Mesenchymal stem cell (in vitro differentiated cells and primary cell): Measurements from ENCODE around the gene ZBTB46.
"Not testable (repeated sequence)": the region's sequence is repeated elsewhere in the genome, so short reads cannot be mapped to it uniquely, and the experiment has no call there.

Experiments
- DNase-seq: peaks from one replicate; pipeline ENCODE4 v3.0.0-alpha.2; 2013
- H2AFZ ChIP-seq: one replicate; pipeline ENCODE4 v1.6.1; 2013; ENCODE audit warnings: low read depth, mild to moderate bottlenecking, control low read depth, inconsistent platforms, low read length, moderate library complexity
- H2AK5ac ChIP-seq: 2 replicates; pipeline ENCODE4 v1.6.1; 2013; ENCODE audit warnings: low read length, moderate library complexity, mild to moderate bottlenecking, inconsistent platforms; ENCODE audit not compliant: severe bottlenecking
- H2BK120ac ChIP-seq: one replicate; pipeline ENCODE4 v1.6.1; 2013; ENCODE audit warnings: low read depth, mild to moderate bottlenecking, inconsistent platforms, low read length, moderate library complexity
- H2BK12ac ChIP-seq, 2 experiments: one replicate each; pipeline ENCODE4 v1.6.1; 2013; ENCODE audit warnings: inconsistent platforms in 2 of 2, low read length in 2 of 2, mild to moderate bottlenecking in 2 of 2, moderate library complexity in 2 of 2, control low read depth in 1 of 2
- H2BK15ac ChIP-seq: one replicate; pipeline ENCODE4 v1.6.1; 2013; ENCODE audit warnings: mild to moderate bottlenecking, low read depth, inconsistent platforms; ENCODE audit not compliant: poor library complexity, severe bottlenecking
- H2BK5ac ChIP-seq: 2 replicates; pipeline ENCODE4 v1.6.1; 2013; ENCODE audit warnings: low read depth, mild to moderate bottlenecking, low read length, control low read depth, inconsistent platforms; ENCODE audit not compliant: poor library complexity, severe bottlenecking
- H3K14ac ChIP-seq, 2 experiments: one replicate each; pipeline ENCODE4 v1.6.1; 2013; ENCODE audit warnings: inconsistent platforms in 2 of 2, low read length in 2 of 2, control low read depth in 1 of 2, mild to moderate bottlenecking in 1 of 2, moderate library complexity in 1 of 2
- H3K18ac ChIP-seq, 2 experiments: one replicate each; pipeline ENCODE4 v1.6.1; 2013; ENCODE audit warnings: inconsistent platforms in 2 of 2, low read length in 2 of 2, control low read depth in 1 of 2, low read depth in 1 of 2, mild to moderate bottlenecking in 1 of 2
- H3K23ac ChIP-seq, 2 experiments: one replicate each; pipeline ENCODE4 v1.6.1; 2013; ENCODE audit warnings: inconsistent platforms in 2 of 2, low read length in 2 of 2, mild to moderate bottlenecking in 2 of 2, moderate library complexity in 2 of 2, control low read depth in 1 of 2
- H3K27ac ChIP-seq: 2 replicates; pipeline ENCODE4 v1.5.1; 2013; ENCODE audit warnings: mild to moderate bottlenecking, moderate library complexity, low read length, control low read depth, inconsistent platforms; ENCODE audit not compliant: poor library complexity, severe bottlenecking
- H3K27me3 ChIP-seq, 2 experiments: 2 replicates each; pipeline versions ENCODE4 v1.6.1 to v1.7.0; 2013; ENCODE audit warnings: low read length in 2 of 2, mild to moderate bottlenecking in 2 of 2, moderate library complexity in 2 of 2, control low read depth in 1 of 2, inconsistent platforms in 1 of 2; ENCODE audit not compliant: control insufficient read depth in 1 of 2, insufficient read depth in 1 of 2
- H3K36me3 ChIP-seq, 2 experiments: 2 replicates each; pipeline versions ENCODE4 v1.6.1 to v1.7.0; 2013; ENCODE audit warnings: low read length in 2 of 2, control low read depth in 1 of 2, inconsistent platforms in 1 of 2, low read depth in 1 of 2, mild to moderate bottlenecking in 1 of 2; ENCODE audit not compliant: insufficient read depth in 2 of 2, control insufficient read depth in 1 of 2
- H3K4ac ChIP-seq, 2 experiments: one replicate each; pipeline ENCODE4 v1.6.1; 2013; ENCODE audit warnings: inconsistent platforms in 2 of 2, low read length in 2 of 2, mild to moderate bottlenecking in 2 of 2, moderate library complexity in 2 of 2, control low read depth in 1 of 2, low read depth in 1 of 2
- H3K4me1 ChIP-seq: 2 replicates; pipeline ENCODE4 v1.6.1; 2013; ENCODE audit warnings: low read depth, low read length, control low read depth; ENCODE audit not compliant: control insufficient read depth, insufficient read depth
- H3K4me2 ChIP-seq: 2 replicates; pipeline ENCODE4 v1.6.1; 2013; ENCODE audit warnings: low read length, mild to moderate bottlenecking, inconsistent platforms; ENCODE audit not compliant: poor library complexity, severe bottlenecking
- H3K4me3 ChIP-seq, 2 experiments: 2 replicates each; pipeline versions ENCODE4 v1.5.1 to v1.7.0; 2013; ENCODE audit warnings: low read length in 2 of 2, mild to moderate bottlenecking in 2 of 2, control low read depth in 1 of 2, low read depth in 1 of 2; ENCODE audit not compliant: insufficient read depth in 1 of 2
- H3K79me1 ChIP-seq: replicated peaks from 2 replicates; pipeline ENCODE4 v1.6.1; 2013; ENCODE audit warnings: mild to moderate bottlenecking, control low read depth, low read length, inconsistent platforms; ENCODE audit not compliant: poor library complexity, severe bottlenecking
- H3K9ac ChIP-seq: 2 replicates; pipeline ENCODE4 v1.7.0; 2013; ENCODE audit warnings: mild to moderate bottlenecking, low read length, moderate library complexity
- H3K9me3 ChIP-seq: 2 replicates; pipeline ENCODE4 v1.7.0; 2013; ENCODE audit warnings: mild to moderate bottlenecking, low read length; ENCODE audit not compliant: control insufficient read depth
- H4K8ac ChIP-seq: one replicate; pipeline ENCODE4 v1.6.1; 2013; ENCODE audit warnings: inconsistent platforms, mild to moderate bottlenecking, low read length, moderate library complexity
- H4K91ac ChIP-seq: one replicate; pipeline ENCODE4 v1.6.1; 2013; ENCODE audit warnings: mild to moderate bottlenecking, low read length, inconsistent platforms
- WGBS: methylation state at CpG from one replicate; pipeline ENCODE4 v1.1.7; 2013; ENCODE audit warnings: mixed read lengths; 5-methylcytosine and 5-hydroxymethylcytosine counted together

ZBTB46 gene

DNA sequence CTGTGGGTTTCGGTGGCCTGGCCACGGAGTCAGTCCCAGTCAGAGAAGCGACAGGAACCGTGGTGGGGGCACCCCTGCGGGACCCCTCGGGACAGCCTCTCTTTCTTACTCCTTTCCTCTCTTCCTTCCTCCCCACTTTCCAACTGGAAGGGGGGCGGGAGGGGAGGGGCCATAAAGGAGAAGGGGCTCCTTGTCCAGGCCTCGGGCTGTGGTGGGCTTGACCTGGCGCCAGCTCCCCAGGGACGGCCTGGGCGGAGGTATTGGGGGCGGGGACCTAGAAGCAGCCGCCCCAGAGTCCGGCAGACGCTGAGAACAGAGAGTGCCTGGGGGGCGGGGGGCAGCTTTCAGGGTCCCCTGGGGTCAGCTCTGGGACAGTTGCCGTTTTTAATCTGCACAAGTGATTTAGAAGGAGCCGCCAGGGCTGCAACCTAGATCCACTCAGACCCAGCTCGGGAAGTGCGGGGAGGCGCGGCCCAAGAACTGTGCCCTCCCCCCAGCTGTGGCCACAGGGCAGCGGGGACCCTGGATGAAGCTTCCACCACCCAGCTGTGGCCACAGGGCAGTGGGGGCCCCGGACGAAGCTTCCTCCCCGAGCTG, 23.8 kb upstream of the ZBTB46 start:
- Histone ChIP-seq H3K9me3 (no peaks in the 10 kb centered on the region), H2BK15ac (peak overlapping the region; percentile 96), H3K27me3 (peaks cover 0 to 48% of the 10 kb centered on the region in 2 experiments), H3K9ac (peak overlapping the region; percentile 32), H4K91ac (peak overlapping the region; percentile 100), H2AK5ac (peak overlapping the region; percentile 95), H2AFZ (peak overlapping the region; percentile 59), H3K79me1 (peaks cover 2% of the 10 kb centered on the region), H4K8ac (peak overlapping the region; percentile 97), H2BK5ac (no peak overlapping the region), H3K23ac (peak overlapping the region in 1 of 2 experiments; percentile 84), H2BK12ac (peak overlapping the region; percentile 60 to 99), H3K4me3 (peak overlapping the region in 1 of 2 experiments; percentile 41), H3K18ac (peak overlapping the region; percentile 79 to 99), H3K4me1 (peaks cover 58% of the 10 kb centered on the region), H3K14ac (peak overlapping the region in 1 of 2 experiments; percentile 92), H3K4ac (peak overlapping the region; percentile 90 to 97), H3K27ac (no peak overlapping the region), H3K4me2 (peak overlapping the region; percentile 55), H2BK120ac (peak overlapping the region; percentile 97), H3K36me3 (no peaks in the 10 kb centered on the region)
- 15% methylated on average over 21 of the region's 26 CpGs for WGBS
- DNase-seq, result no peak

DNA sequence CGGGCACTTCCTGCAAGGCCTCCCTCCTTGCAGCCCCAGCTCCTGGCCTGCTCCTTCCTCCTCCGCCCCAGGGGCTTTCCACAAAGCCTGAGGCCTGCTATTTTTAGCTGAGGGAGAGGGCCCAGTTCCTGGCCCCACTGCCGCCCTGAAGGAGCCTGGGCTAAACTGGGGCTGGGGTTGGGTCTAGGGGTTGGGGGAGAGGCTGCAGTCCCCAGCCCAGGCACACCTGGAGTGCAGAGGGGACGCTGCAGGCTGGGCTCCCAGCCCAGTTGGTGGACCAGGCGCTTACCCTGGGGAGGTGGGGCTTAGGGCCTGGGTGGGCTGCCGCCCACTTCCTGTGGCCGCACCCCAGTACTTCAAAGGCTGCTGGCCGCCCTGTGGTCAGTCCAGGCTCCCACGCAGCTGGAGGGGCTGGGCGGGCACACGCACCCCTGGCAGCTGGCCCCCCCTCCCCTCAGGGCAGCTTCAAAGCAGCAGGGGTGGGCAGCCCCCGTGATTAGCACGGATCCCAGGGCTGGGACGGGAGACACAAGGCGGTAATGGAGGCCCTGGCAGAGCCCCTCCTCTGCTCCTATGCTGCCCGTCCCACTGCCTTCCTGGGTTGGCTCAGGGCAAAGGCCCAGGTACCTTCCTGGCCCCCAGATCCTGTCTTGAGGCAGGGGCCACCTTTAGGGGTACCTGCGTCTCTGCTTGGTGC, 23.2 kb upstream of the ZBTB46 start:
- Histone ChIP-seq H2AK5ac (peak overlapping the region; percentile 95), H3K27me3 (peaks cover 0 to 48% of the 10 kb centered on the region in 2 experiments), H3K4me3 (peak overlapping the region in 1 of 2 experiments; percentile 24), H4K91ac (peak overlapping the region; percentile 100), H2BK12ac (peak overlapping the region; percentile 60 to 99), H2AFZ (peak overlapping the region; percentile 39), H2BK120ac (peak overlapping the region; percentile 97), H3K36me3 (no peaks in the 10 kb centered on the region), H3K4ac (peak overlapping the region; percentile 69 to 97), H3K14ac (peak overlapping the region; percentile 45 to 80), H3K4me1 (peaks cover 53% of the 10 kb centered on the region), H2BK5ac (no peak overlapping the region), H2BK15ac (peak overlapping the region; percentile 77), H3K79me1 (no peaks in the 10 kb centered on the region), H4K8ac (peak overlapping the region; percentile 97), H3K9ac (no peak overlapping the region), H3K18ac (peak overlapping the region; percentile 79 to 99), H3K4me2 (no peak overlapping the region), H3K9me3 (no peaks in the 10 kb centered on the region), H3K23ac (peak overlapping the region in 1 of 2 experiments; percentile 25), H3K27ac (no peak overlapping the region)
- 41% methylated on average over 17 of the region's 17 CpGs for WGBS
- DNase-seq, result peak; percentile 66

DNA sequence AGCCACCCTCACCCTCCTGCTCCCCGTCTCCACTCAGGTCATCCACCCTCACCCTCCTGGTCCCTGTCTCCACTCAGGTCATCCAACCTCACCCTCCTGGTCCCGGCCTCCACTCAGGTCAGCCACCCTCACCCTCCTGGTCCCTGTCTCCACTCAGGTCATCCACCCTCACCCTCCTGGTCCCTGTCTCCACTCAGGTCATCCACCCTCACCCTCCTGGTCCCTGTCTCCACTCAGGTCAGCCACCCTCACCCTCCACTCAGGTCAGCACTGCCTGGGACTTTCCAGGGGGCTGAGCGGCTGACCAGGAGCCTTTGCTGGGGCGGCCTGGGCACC, 22.6 kb upstream of the ZBTB46 start:
- peak overlapping the region; percentile 60 to 99 for H2BK12ac ChIP-seq
- H3K4me3 ChIP-seq, H3K27ac ChIP-seq, H3K9ac ChIP-seq, H2BK5ac ChIP-seq, H2AFZ ChIP-seq, DNase-seq, H3K79me1 ChIP-seq, H3K9me3 ChIP-seq, H3K4me2 ChIP-seq, H3K36me3 ChIP-seq: not testable (repeated sequence)
- peak overlapping the region; percentile 80 to 87 for H3K14ac ChIP-seq
- peaks cover 0 to 48% of the 10 kb centered on the region in 2 experiments for H3K27me3 ChIP-seq
- H3K18ac ChIP-seq, result peak overlapping the region; percentile 79 to 99
- peak overlapping the region; percentile 100 for H4K91ac ChIP-seq
- 94% methylated on average over 3 of the region's 4 CpGs for WGBS
- H2AK5ac ChIP-seq, result peak overlapping the region; percentile 54
- H3K23ac ChIP-seq, result peak overlapping the region in 1 of 2 experiments; percentile 56
- peak overlapping the region; percentile 97 for H2BK120ac ChIP-seq
- peak overlapping the region; percentile 97 for H4K8ac ChIP-seq
- peak overlapping the region; percentile 69 to 97 for H3K4ac ChIP-seq
- H3K4me1 ChIP-seq, result peaks cover 49% of the 10 kb centered on the region
- peak overlapping the region; percentile 77 for H2BK15ac ChIP-seq

DNA sequence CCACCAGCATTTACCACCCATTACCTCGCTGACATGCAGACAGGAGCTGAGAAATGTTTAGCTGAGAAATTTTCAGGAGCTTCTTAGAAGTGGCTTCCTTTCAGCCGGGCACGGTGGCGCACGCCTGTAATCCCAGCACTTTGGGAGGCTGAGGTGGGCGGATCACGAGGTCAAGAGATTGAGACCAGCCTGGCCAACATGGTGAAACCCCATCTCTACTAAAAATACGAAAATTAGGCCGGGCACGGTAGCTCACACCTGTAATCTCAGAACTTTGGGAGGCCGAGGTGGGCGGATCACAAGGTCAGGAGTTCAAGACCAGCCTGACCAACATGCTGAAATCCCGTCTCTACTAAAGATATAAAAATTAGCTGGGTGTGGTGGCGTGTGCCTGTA, 20.5 kb upstream of the ZBTB46 start:
- not testable (repeated sequence) for H3K36me3 ChIP-seq, H3K9me3 ChIP-seq, H3K4me3 ChIP-seq, H2BK15ac ChIP-seq, H2AFZ ChIP-seq, H3K9ac ChIP-seq, H2BK5ac ChIP-seq, H3K4ac ChIP-seq, DNase-seq, H3K14ac ChIP-seq, H3K4me2 ChIP-seq, H2BK120ac ChIP-seq, H3K79me1 ChIP-seq, H2AK5ac ChIP-seq, H4K91ac ChIP-seq, H3K23ac ChIP-seq, H3K18ac ChIP-seq, H3K27ac ChIP-seq, H4K8ac ChIP-seq
- peaks cover 48% of the 10 kb centered on the region for H3K4me1 ChIP-seq
- 98% methylated on average over 11 of the region's 14 CpGs for WGBS
- H3K27me3 ChIP-seq, result peaks cover 0 to 57% of the 10 kb centered on the region in 2 experiments
- H2BK12ac ChIP-seq, result peak overlapping the region in 1 of 2 experiments; percentile 59
